Measurements from ENCODE around the gene CPE.

GRCh38 chr4:165404080-165404479 lies 25.3 kb downstream of the CPE start:
- TF ChIP-seq GATA2 (IDR thresholded peaks at IDR 0.05; ENCODE audit: low read depth, low read length) (no peak), GATA3 (IDR thresholded peaks at IDR 0.05; ENCODE audit: low read depth, low read length) (no peak)
